DOHH2 (cell line): ENCODE measurements around the gene CLDN1.

ENCODE experiments used
- EZH2phosphoT487 ChIP-seq: fragments of 200-600 bp; sonication (generic); IDR thresholded peaks from 2 replicates; pipeline ENCODE4 v1.6.1; 2017; ENCODE audit warnings: borderline replicate concordance, mild to moderate bottlenecking, antibody characterized with exemption, low read length, moderate library complexity, mixed read lengths
- TF ChIP-seq, protein P1 (sequence below): fragments of 200-600 bp; sonication (generic); IDR thresholded peaks from one replicate; pipeline ENCODE4 v1.5.1; 2014; ENCODE audit warnings: antibody characterized with exemption, mild to moderate bottlenecking, low read depth, low read length; ENCODE audit not compliant: poor library complexity, severe bottlenecking

DNA sequence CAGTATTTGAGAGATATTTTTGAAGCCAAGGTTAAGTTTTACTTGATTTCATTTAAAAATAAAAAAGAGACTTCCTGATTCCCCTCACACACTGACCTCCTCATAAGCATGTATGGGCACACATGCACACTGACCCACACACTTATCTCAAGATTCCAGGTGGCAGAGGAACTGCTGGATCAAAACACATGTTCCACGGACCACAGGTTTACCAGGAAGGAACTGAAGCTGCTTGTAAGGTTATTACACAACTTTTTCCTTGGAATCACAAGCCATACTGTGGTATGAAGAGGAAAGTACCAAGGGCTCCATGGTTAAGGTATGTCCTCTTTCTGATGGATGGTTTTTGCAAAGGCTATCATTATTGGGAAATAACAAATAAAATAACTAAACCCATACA is 7.5 kb downstream of the CLDN1 start:
- TF ChIP-seq EZH2phosphoT487: no peak
- TF ChIP-seq, protein P1, sequence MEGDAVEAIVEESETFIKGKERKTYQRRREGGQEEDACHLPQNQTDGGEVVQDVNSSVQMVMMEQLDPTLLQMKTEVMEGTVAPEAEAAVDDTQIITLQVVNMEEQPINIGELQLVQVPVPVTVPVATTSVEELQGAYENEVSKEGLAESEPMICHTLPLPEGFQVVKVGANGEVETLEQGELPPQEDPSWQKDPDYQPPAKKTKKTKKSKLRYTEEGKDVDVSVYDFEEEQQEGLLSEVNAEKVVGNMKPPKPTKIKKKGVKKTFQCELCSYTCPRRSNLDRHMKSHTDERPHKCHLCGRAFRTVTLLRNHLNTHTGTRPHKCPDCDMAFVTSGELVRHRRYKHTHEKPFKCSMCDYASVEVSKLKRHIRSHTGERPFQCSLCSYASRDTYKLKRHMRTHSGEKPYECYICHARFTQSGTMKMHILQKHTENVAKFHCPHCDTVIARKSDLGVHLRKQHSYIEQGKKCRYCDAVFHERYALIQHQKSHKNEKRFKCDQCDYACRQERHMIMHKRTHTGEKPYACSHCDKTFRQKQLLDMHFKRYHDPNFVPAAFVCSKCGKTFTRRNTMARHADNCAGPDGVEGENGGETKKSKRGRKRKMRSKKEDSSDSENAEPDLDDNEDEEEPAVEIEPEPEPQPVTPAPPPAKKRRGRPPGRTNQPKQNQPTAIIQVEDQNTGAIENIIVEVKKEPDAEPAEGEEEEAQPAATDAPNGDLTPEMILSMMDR: no peak
